IPS-11a (cell line): ENCODE measurements around the gene THADA.

Source experiments
- H3K4me3 ChIP-seq: one replicate; pipeline ENCODE4 v1.5.1; 2013; ENCODE audit warnings: low read depth, low read length, control low read depth

THADA gene

GRCh38 chr2:43226558-43226954 lies 369.3 kb downstream of the THADA start, which contains the start of gene ZFP36L2:
ZFP36L2 (minus strand) TSS chr2:43226606; CDS start chr2:43226315, 291 bp downstream.
- H3K4me3 ChIP-seq = peak within 1 kb of the TSS; percentile 84

- peak overlapping the region; percentile 84 for H3K4me3 ChIP-seq
Measured at GRCh38 chr2:43225788-43226557, 369.9 kb downstream of the THADA start.

GRCh38 chr2:43225093-43225787 lies 370.6 kb downstream of the THADA start:
- peak overlapping the region; percentile 84 for H3K4me3 ChIP-seq

GRCh38 chr2:43224571-43225092 lies 371.2 kb downstream of the THADA start:
- H3K4me3 ChIP-seq = peak overlapping the region; percentile 84

- peak overlapping the region; percentile 84 for H3K4me3 ChIP-seq
Measured at GRCh38 chr2:43224131-43224570, 371.7 kb downstream of the THADA start.

- H3K4me3 ChIP-seq = peak overlapping the region; percentile 84
Measured at GRCh38 chr2:43223521-43224001, 372.3 kb downstream of the THADA start.

- H3K4me3 ChIP-seq = peak overlapping the region; percentile 84
Measured at GRCh38 chr2:43222475-43223309, 373.1 kb downstream of the THADA start.

GRCh38 chr2:43221763-43222474 lies 373.9 kb downstream of the THADA start:
- H3K4me3 ChIP-seq = peak overlapping the region; percentile 21

- peak overlapping the region; percentile 21 for H3K4me3 ChIP-seq
Measured at GRCh38 chr2:43221124-43221762, 374.6 kb downstream of the THADA start.

GRCh38 chr2:43220760-43221123 lies 375.1 kb downstream of the THADA start:
- no peak overlapping the region for H3K4me3 ChIP-seq

- H3K4me3 ChIP-seq = peak overlapping the region; percentile 43
Measured at GRCh38 chr2:43220229-43220751, 375.5 kb downstream of the THADA start.

GRCh38 chr2:43219383-43220228 lies 376.2 kb downstream of the THADA start:
- peak overlapping the region; percentile 43 for H3K4me3 ChIP-seq

- H3K4me3 ChIP-seq = no peak overlapping the region
Measured at GRCh38 chr2:43218702-43219382, 377.0 kb downstream of the THADA start.

GRCh38 chr2:43218155-43218701 lies 377.6 kb downstream of the THADA start:
- H3K4me3 ChIP-seq = no peak overlapping the region

GRCh38 chr2:43217228-43218154 lies 378.3 kb downstream of the THADA start:
- no peak overlapping the region for H3K4me3 ChIP-seq

GRCh38 chr2:43216629-43217028 lies 379.2 kb downstream of the THADA start:
- H3K4me3 ChIP-seq = no peak overlapping the region
